ENCODE measurements around the gene GABRG3.

DNA sequence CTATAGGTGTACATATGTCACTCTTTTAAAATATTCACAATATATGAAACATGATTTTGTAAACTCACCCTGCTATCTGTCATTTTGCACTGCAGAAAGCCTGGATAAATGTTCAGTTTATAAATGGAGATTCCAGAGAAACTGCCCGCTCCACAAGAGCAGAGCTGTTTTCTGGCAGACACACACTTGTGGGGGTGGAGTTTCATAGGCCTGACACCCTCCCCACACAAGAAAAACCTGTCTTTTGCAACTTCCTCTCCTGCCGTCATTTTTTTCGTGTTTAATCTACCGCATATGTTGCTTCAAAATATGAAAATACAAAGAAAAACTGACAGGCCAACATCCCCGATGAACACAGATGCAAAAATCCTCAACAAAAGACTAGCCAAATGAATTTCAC, 479.0 kb downstream of the GABRG3 start:
- TF ChIP-seq, protein P1, sequence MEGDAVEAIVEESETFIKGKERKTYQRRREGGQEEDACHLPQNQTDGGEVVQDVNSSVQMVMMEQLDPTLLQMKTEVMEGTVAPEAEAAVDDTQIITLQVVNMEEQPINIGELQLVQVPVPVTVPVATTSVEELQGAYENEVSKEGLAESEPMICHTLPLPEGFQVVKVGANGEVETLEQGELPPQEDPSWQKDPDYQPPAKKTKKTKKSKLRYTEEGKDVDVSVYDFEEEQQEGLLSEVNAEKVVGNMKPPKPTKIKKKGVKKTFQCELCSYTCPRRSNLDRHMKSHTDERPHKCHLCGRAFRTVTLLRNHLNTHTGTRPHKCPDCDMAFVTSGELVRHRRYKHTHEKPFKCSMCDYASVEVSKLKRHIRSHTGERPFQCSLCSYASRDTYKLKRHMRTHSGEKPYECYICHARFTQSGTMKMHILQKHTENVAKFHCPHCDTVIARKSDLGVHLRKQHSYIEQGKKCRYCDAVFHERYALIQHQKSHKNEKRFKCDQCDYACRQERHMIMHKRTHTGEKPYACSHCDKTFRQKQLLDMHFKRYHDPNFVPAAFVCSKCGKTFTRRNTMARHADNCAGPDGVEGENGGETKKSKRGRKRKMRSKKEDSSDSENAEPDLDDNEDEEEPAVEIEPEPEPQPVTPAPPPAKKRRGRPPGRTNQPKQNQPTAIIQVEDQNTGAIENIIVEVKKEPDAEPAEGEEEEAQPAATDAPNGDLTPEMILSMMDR (IDR thresholded peaks at IDR 0.05; ENCODE audit: extremely low read depth in 1 of 2, insufficient read depth in 1 of 2, low read depth in 1 of 2, low read length in 2 of 2) = no peak
- no peak for TF ChIP-seq EZH2 (IDR thresholded peaks at IDR 0.05; ENCODE audit: borderline replicate concordance, low read depth, low read length, severe bottlenecking)
- TF ChIP-seq POLR2A (IDR thresholded peaks at IDR 0.05; ENCODE audit: low read depth, low read length) = no peak

Data from endothelial cell of umbilical vein (primary cell).